Measurements from ENCODE around the gene VSTM2A.
"Not testable (repeated sequence)": the region's sequence is repeated elsewhere in the genome, so short reads cannot be mapped to it uniquely, and the experiment has no call there.

Gene VSTM2A, protein sequence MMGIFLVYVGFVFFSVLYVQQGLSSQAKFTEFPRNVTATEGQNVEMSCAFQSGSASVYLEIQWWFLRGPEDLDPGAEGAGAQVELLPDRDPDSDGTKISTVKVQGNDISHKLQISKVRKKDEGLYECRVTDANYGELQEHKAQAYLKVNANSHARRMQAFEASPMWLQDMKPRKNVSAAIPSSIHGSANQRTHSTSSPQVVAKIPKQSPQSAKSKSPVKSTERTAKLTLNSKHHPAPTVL

DNA sequence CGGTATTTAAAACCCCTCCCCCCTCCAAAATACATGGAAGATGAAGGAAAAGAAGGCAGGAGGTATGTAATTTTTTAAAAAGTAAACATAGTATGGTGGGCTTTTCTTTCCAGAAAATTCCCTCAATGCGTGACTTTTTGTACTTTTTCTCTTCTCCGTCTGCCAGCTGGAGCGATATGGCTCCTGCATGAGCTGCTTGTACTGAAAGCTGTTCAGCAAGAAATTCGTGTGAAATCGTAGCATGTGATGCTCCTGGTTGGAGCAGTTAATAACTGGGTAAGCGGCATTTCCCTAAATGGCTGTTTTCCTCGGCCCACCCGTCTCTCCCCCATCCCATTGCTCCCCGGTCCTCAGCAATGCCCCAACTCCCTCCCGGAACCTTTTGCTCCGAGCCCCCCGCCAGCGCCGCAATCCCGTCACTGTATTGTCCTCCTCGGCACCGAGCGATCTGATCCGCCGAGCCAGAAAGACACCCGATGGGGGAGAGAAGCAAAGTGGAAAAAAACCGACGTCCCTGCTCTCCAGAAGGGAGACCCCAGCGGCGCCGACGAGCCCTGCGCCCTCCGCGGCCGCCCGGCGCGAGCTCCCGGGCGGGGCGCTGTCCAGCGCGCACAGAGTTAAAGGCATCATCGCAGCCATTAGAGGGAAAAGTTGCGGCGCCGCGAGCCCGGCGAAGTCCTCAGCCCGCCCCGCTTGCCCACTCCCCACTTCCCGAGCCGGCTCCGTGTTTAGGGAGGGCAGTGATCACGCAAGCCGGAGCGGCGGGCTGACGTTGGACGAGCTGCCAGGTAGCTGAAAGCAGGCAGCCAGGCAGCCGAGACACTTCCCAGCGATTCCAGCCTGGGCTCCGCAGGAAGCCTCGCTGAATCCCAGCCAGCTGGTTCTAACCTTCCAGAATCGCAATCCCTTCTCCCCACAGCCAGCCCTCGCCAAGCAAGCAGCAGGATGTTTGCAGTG lies at the start of gene VSTM2A:
VSTM2A (plus strand) TSS at position 707 of the 957 bp plus-strand sequence. CDS start 356 bp downstream, outside the sequence.
- peaks cover 59% of the 10 kb centered on the region for H3K27me3 ChIP-seq (ENCODE audit: insufficient read depth, low read length)
- H3K27ac ChIP-seq (ENCODE audit: low read depth, low read length) = no peak within 1 kb of the TSS
- H3K79me2 ChIP-seq (ENCODE audit: control insufficient read depth, insufficient read depth, low read length, unreplicated experiment) = no peaks in the 10 kb centered on the region
- no peak within 1 kb of the TSS for H3K4me3 ChIP-seq (ENCODE audit: low read depth, low read length)
- no peaks in the 10 kb centered on the region for H3K4me1 ChIP-seq (ENCODE audit: control insufficient read depth, insufficient read depth, low read length, unreplicated experiment)
- H3K36me3 ChIP-seq (ENCODE audit: insufficient read depth, low read length) = no peaks in the 10 kb centered on the region
- H2AFZ ChIP-seq (ENCODE audit: low read length, unreplicated experiment) = no peak within 1 kb of the TSS

DNA sequence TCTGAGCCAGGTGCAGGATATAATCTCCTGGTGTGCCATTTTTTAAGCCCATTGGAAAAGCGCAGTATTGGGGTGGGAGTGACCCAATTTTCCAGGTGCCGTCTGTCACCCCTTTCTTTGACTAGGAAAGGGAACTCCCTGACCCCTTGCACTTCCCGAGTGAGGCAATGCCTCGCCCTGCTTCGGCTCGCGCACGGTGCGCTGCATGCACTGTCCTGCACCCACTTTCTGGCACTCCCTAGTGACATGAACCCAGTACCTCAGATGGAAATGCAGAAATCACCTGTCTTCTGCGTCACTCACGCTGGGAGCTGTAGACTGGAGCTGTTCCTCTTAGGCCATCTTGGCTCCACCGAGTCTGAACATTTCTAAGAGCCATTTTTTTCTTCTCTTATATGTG lies 37.6 kb upstream of the VSTM2A start:
- H2AFZ ChIP-seq (ENCODE audit: low read length, unreplicated experiment); H3K79me2 ChIP-seq (ENCODE audit: control insufficient read depth, insufficient read depth, low read length, unreplicated experiment); H3K4me1 ChIP-seq (ENCODE audit: control insufficient read depth, insufficient read depth, low read length, unreplicated experiment); H3K36me3 ChIP-seq (ENCODE audit: insufficient read depth, low read length); H3K27me3 ChIP-seq (ENCODE audit: insufficient read depth, low read length); H3K4me3 ChIP-seq (ENCODE audit: low read depth, low read length); H3K27ac ChIP-seq (ENCODE audit: low read depth, low read length): not testable (repeated sequence)

DNA sequence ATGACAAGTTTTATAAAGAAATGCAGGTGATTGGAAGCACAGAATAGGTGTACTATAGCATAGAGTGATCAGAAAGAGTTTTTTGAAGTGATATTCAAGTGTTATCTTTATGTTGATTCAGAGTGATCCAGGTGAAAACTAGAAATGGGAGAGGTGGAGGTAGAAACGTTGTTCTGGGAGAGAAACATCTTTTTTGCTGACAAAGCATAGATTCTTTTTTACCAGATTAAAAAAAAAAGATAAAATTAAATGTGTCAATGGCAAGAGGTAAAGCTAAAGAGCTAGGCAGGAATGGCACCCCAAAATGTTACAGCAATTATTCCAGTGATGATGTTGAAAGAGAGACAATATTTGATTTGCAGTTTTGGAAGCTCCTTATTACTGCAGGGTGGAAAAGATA lies 12.6 kb upstream of the VSTM2A start:
- no peak overlapping the region for H3K4me3 ChIP-seq (ENCODE audit: low read depth, low read length)
- H3K27me3 ChIP-seq (ENCODE audit: insufficient read depth, low read length) = no peaks in the 10 kb centered on the region
- no peaks in the 10 kb centered on the region for H3K4me1 ChIP-seq (ENCODE audit: control insufficient read depth, insufficient read depth, low read length, unreplicated experiment)
- no peak overlapping the region for H2AFZ ChIP-seq (ENCODE audit: low read length, unreplicated experiment)
- no peak overlapping the region for H3K27ac ChIP-seq (ENCODE audit: low read depth, low read length)
- H3K36me3 ChIP-seq (ENCODE audit: insufficient read depth, low read length) = no peaks in the 10 kb centered on the region
- H3K79me2 ChIP-seq (ENCODE audit: control insufficient read depth, insufficient read depth, low read length, unreplicated experiment) = no peaks in the 10 kb centered on the region

DNA sequence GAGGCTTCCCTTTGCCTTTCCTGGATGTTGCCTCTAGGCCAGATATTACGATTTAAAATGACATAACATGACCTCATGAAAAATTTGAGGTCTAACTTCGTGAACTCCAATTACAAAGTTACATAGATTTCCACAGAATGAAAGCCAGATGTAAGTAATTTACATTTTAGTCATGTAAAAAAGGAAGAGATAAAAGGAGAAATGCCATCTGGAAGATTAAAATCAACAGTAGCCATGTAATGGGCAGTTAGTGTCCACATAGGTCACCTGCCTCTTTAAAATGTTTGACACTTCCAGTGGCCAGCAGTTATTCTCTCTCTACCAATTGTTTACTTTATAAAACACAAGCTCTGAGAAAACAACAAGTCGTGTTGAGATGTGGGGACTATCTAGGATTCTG lies 4.1 kb upstream of the VSTM2A start:
- no peak overlapping the region for H2AFZ ChIP-seq (ENCODE audit: low read length, unreplicated experiment)
- peaks cover 24% of the 10 kb centered on the region for H3K27me3 ChIP-seq (ENCODE audit: insufficient read depth, low read length)
- no peaks in the 10 kb centered on the region for H3K79me2 ChIP-seq (ENCODE audit: control insufficient read depth, insufficient read depth, low read length, unreplicated experiment)
- no peaks in the 10 kb centered on the region for H3K36me3 ChIP-seq (ENCODE audit: insufficient read depth, low read length)
- no peak overlapping the region for H3K27ac ChIP-seq (ENCODE audit: low read depth, low read length)
- no peaks in the 10 kb centered on the region for H3K4me1 ChIP-seq (ENCODE audit: control insufficient read depth, insufficient read depth, low read length, unreplicated experiment)
- H3K4me3 ChIP-seq (ENCODE audit: low read depth, low read length) = no peak overlapping the region

DNA sequence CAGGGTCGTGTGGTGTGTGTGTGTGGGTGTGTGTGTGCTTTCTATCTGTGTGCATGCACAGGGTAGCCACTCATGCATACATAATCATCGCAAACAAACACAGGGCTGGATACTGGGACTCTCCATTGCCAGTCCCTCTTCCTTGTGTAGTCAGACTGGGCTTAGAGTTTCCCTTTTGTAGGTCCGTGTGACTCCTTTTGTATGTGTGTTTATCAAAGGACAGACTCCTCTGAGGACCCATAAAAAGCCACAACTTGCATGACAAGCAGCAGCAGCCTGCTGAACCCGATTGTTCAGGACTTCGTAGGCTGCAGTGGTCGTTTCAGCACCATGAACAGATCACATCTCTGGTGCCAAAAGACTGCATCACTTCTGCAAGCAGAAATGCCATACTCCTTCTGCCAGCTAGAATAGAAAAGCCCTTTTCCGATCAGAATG lies 895 bp downstream of the VSTM2A start:
- Histone ChIP-seq H3K79me2 (ENCODE audit: control insufficient read depth, insufficient read depth, low read length, unreplicated experiment) (no peaks in the 10 kb centered on the region), H3K4me3 (ENCODE audit: low read depth, low read length) (no peak overlapping the region), H2AFZ (ENCODE audit: low read length, unreplicated experiment) (no peak overlapping the region), H3K36me3 (ENCODE audit: insufficient read depth, low read length) (no peaks in the 10 kb centered on the region), H3K4me1 (ENCODE audit: control insufficient read depth, insufficient read depth, low read length, unreplicated experiment) (no peaks in the 10 kb centered on the region), H3K27me3 (ENCODE audit: insufficient read depth, low read length) (peaks cover 70% of the 10 kb centered on the region), H3K27ac (ENCODE audit: low read depth, low read length) (no peak overlapping the region)

DNA sequence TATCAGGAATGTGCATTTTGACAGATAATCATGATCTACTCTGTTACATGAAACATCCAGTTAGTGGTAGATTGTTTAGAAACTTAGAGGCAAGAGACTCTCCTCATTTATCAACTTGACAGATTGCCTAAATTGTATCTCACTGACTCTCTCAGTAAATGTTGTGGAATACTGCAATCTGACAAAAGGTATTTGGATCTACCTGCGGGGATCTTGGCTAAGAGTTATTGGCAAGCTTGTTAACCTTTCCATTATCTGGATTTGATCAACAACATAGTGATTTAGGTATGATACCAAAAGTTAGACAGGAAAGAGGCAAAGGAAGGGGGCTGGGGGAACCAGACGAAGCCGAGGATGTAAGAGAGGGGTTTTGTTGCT lies 2.0 kb downstream of the VSTM2A start:
- Histone ChIP-seq H3K27me3 (ENCODE audit: insufficient read depth, low read length) (peaks cover 73% of the 10 kb centered on the region), H3K4me1 (ENCODE audit: control insufficient read depth, insufficient read depth, low read length, unreplicated experiment) (no peaks in the 10 kb centered on the region), H3K36me3 (ENCODE audit: insufficient read depth, low read length) (no peaks in the 10 kb centered on the region), H3K4me3 (ENCODE audit: low read depth, low read length) (no peak overlapping the region), H3K79me2 (ENCODE audit: control insufficient read depth, insufficient read depth, low read length, unreplicated experiment) (no peaks in the 10 kb centered on the region), H2AFZ (ENCODE audit: low read length, unreplicated experiment) (no peak overlapping the region), H3K27ac (ENCODE audit: low read depth, low read length) (no peak overlapping the region)

DNA sequence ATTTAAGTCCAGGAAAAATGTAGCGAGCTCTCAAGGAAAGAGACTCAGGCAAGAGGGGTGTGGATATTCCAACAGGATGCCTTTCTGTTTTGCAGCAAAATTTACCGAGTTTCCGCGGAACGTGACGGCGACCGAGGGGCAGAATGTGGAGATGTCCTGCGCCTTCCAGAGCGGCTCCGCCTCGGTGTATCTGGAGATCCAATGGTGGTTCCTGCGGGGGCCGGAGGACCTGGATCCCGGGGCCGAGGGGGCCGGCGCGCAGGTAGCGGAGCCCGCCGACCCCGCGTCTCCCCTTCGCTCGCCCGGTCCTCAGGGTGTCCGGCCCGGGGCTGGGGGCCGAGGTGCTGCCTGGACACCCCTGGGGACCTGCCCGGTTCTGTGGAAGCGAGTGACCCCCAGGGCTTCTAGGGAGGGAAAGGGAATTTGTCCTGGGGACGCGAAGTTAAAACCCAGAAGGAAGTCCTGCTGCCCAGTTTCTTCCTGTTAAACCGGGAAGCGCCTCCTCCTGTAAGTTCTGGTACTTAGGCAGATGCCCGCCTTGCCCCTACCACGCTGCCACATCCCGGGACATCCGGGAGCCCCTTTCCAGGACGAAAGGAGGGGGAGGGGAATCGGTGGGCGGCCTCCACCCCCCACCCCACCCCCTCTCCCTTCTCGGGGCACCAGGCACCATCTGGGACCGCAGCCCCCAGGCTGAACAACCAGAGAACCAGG lies 2.5 kb downstream of the VSTM2A start:
- Histone ChIP-seq H3K27me3 (ENCODE audit: insufficient read depth, low read length) (peaks cover 73% of the 10 kb centered on the region), H2AFZ (ENCODE audit: low read length, unreplicated experiment) (no peak overlapping the region), H3K27ac (ENCODE audit: low read depth, low read length) (no peak overlapping the region), H3K4me1 (ENCODE audit: control insufficient read depth, insufficient read depth, low read length, unreplicated experiment) (no peaks in the 10 kb centered on the region), H3K4me3 (ENCODE audit: low read depth, low read length) (no peak overlapping the region), H3K79me2 (ENCODE audit: control insufficient read depth, insufficient read depth, low read length, unreplicated experiment) (no peaks in the 10 kb centered on the region), H3K36me3 (ENCODE audit: insufficient read depth, low read length) (no peaks in the 10 kb centered on the region)

DNA sequence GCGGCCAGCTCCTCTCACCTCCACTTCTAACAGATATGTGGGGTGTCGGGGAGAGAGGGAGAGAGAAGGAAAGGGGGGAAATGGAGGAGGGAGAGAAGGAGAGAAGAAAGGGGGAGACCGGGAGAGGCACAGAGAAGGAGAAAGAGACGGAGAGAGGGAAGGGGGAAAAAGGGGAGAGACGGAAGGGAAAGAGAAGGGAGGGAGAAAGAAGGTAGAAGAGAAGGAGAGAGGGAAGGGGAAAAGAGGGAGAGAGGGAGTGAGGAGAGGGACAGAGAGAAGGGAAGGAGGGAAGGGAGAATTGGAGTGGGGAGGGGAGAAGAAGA lies 3.0 kb downstream of the VSTM2A start:
- Histone ChIP-seq H3K27me3 (ENCODE audit: insufficient read depth, low read length) (peaks cover 73% of the 10 kb centered on the region), H3K27ac (ENCODE audit: low read depth, low read length) (no peak overlapping the region), H3K79me2 (ENCODE audit: control insufficient read depth, insufficient read depth, low read length, unreplicated experiment) (no peaks in the 10 kb centered on the region), H3K4me3 (ENCODE audit: low read depth, low read length) (no peak overlapping the region), H2AFZ (ENCODE audit: low read length, unreplicated experiment) (no peak overlapping the region), H3K36me3 (ENCODE audit: insufficient read depth, low read length) (no peaks in the 10 kb centered on the region), H3K4me1 (ENCODE audit: control insufficient read depth, insufficient read depth, low read length, unreplicated experiment) (no peaks in the 10 kb centered on the region)

DNA sequence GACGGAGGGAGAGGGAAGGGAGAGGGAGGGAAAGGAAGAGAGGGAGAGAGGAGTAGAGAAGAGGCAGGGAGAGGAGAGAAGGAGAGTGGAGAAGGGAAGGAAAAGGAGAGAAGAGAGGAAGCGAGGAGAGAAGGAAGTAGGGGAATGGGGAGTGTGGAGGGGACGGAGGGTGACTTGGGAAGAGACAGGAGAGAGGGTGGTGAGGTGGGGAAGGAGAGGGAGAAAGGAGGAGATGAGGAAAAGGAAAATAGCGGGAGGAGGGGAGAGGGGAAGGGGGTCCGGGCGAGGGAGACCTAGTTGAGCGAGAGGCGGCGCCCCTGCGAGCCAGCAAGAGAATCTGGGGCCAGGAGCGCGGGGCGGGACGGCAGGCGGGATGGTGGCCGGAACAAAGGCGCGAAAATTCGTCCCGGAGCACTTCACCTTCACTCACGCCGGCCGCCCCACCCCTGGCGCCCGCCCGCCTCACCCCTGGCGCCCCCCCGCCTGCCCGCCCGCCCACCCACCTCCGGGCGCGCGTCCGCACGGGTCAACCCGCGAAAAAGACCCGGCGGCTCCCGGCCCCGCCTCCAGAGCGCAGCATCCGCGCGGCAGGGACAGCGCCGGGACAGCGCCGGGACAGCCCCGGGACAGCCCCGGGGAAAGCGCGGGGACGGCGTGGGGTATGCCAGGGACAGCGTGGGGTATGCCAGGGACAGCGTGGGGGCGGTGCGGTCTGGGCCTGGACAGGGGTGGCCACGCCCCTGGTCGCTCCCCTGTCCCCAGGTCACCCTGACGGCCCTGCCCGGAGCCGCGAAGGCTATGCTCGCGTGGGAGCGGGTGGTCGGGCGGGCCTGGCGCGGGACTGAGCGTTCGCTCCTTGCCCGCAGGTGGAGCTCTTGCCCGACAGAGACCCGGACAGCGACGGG lies 4.2 kb downstream of the VSTM2A start:
- Histone ChIP-seq H2AFZ (ENCODE audit: low read length, unreplicated experiment) (no peak overlapping the region), H3K27me3 (ENCODE audit: insufficient read depth, low read length) (peaks cover 67% of the 10 kb centered on the region), H3K79me2 (ENCODE audit: control insufficient read depth, insufficient read depth, low read length, unreplicated experiment) (no peaks in the 10 kb centered on the region), H3K36me3 (ENCODE audit: insufficient read depth, low read length) (no peaks in the 10 kb centered on the region), H3K4me1 (ENCODE audit: control insufficient read depth, insufficient read depth, low read length, unreplicated experiment) (no peaks in the 10 kb centered on the region), H3K4me3 (ENCODE audit: low read depth, low read length) (0 out of 2 replicates have a peak overlapping the region, but pooled peaks have one; percentile 16), H3K27ac (ENCODE audit: low read depth, low read length) (no peak overlapping the region)

DNA sequence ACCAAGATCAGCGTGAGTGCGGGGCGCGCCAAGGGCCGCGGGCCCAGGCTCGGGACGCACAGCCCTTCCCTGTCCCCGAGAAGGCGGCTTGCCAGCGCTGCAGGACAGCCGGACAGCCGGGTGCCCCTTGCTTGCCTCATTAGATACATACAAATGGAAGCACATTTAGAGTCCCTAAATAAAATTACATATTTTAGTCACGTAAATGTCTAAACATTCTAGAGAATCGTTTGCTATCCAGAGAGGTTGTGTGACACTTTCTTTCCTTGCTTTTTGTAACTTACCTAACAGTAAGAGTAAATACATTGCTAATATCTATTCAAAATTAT lies 4.8 kb downstream of the VSTM2A start:
- Histone ChIP-seq H3K4me1 (ENCODE audit: control insufficient read depth, insufficient read depth, low read length, unreplicated experiment) (no peaks in the 10 kb centered on the region), H3K79me2 (ENCODE audit: control insufficient read depth, insufficient read depth, low read length, unreplicated experiment) (no peaks in the 10 kb centered on the region), H3K36me3 (ENCODE audit: insufficient read depth, low read length) (no peaks in the 10 kb centered on the region), H3K4me3 (ENCODE audit: low read depth, low read length) (0 out of 2 replicates have a peak overlapping the region, but pooled peaks have one; percentile 16), H3K27ac (ENCODE audit: low read depth, low read length) (no peak overlapping the region), H2AFZ (ENCODE audit: low read length, unreplicated experiment) (no peak overlapping the region), H3K27me3 (ENCODE audit: insufficient read depth, low read length) (peaks cover 61% of the 10 kb centered on the region)
